22Rv1 (cell line): ENCODE measurements around the gene CD1C.

Experiments
- CTCF ChIP-seq: fragments of 450-650 bp; IDR thresholded peaks from 2 replicates; pipeline ENCODE4 v1.5.1; 2017; ENCODE audit warnings: mild to moderate bottlenecking
- ZFX ChIP-seq: fragments of 450-650 bp; IDR thresholded peaks from 2 replicates; pipeline ENCODE4 v1.6.1; 2017; ENCODE audit warnings: antibody characterized with exemption, borderline replicate concordance

DNA sequence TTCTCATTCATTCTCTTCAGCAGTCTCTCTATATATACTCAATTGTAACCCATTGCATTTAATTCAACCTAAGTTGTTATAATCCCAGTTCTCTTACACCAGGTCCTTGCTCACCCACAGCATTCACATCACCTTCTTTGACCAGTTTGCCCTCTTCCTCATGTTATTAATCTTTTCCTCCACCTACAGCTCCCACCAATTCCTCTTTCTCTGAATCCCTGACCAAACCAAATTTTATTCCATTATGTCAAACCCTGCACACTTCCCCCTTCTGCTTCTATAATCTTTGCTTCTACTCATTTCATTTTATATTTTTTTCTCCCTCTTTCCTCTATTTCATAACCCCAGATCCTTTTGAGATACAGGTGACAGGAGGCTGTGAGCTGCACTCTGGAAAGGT is 34.1 kb upstream of the CD1C start:
- TF ChIP-seq CTCF (no peak), ZFX (no peak)
